Measurements from ENCODE around the gene EIF2S2.

EIF2S2 gene

GRCh38 chr20:34065260-34065659 is 46.8 kb downstream of the EIF2S2 start:
- DNase-seq (ENCODE audit: low read depth in 2 of 2, low spot score in 1 of 2), result no peak

- no peak for DNase-seq (ENCODE audit: low read depth in 2 of 2, low spot score in 1 of 2)
These were observed 47.8 kb downstream of the EIF2S2 start for GRCh38 chr20:34064286-34064685.

GRCh38 chr20:34062570-34063482 is 49.2 kb downstream of the EIF2S2 start:
- no peak for DNase-seq (ENCODE audit: low read depth in 2 of 2, low spot score in 1 of 2)

- no peak for DNase-seq (ENCODE audit: low read depth in 2 of 2, low spot score in 1 of 2)
These were observed 50.3 kb downstream of the EIF2S2 start for GRCh38 chr20:34061695-34062094.

- no peak for DNase-seq (ENCODE audit: low read depth in 2 of 2, low spot score in 1 of 2)
These were observed 51.1 kb downstream of the EIF2S2 start for GRCh38 chr20:34060970-34061369.

GRCh38 chr20:34058831-34059230 is 53.2 kb downstream of the EIF2S2 start:
- no peak for DNase-seq (ENCODE audit: low read depth in 2 of 2, low spot score in 1 of 2)

GRCh38 chr20:34055290-34055689 is 56.8 kb downstream of the EIF2S2 start:
- DNase-seq (ENCODE audit: low read depth in 2 of 2, low spot score in 1 of 2), result no peak

GRCh38 chr20:34052414-34052813 is 59.6 kb downstream of the EIF2S2 start:
- DNase-seq (ENCODE audit: low read depth in 2 of 2, low spot score in 1 of 2), result no peak

- no peak for DNase-seq (ENCODE audit: low read depth in 2 of 2, low spot score in 1 of 2)
These were observed 61.9 kb downstream of the EIF2S2 start for GRCh38 chr20:34049897-34050695.

GRCh38 chr20:34049389-34049788 is 62.7 kb downstream of the EIF2S2 start:
- DNase-seq (ENCODE audit: low read depth in 2 of 2, low spot score in 1 of 2), result no peak

- DNase-seq (ENCODE audit: low read depth in 2 of 2, low spot score in 1 of 2), result no peak
These were observed 64.1 kb downstream of the EIF2S2 start for GRCh38 chr20:34047917-34048316.

GRCh38 chr20:34047010-34047687 is 64.9 kb downstream of the EIF2S2 start:
- no peak for DNase-seq (ENCODE audit: low read depth in 2 of 2, low spot score in 1 of 2)

GRCh38 chr20:34045930-34046725 is 65.9 kb downstream of the EIF2S2 start:
- DNase-seq (ENCODE audit: low read depth in 2 of 2, low spot score in 1 of 2), result no peak

GRCh38 chr20:34045294-34045693 is 66.7 kb downstream of the EIF2S2 start:
- no peak for DNase-seq (ENCODE audit: low read depth in 2 of 2, low spot score in 1 of 2)

- no peak for DNase-seq (ENCODE audit: low read depth in 2 of 2, low spot score in 1 of 2)
These were observed 69.0 kb downstream of the EIF2S2 start for GRCh38 chr20:34043025-34043424.

- no peak for DNase-seq (ENCODE audit: low read depth in 2 of 2, low spot score in 1 of 2)
These were observed 69.8 kb downstream of the EIF2S2 start for GRCh38 chr20:34042262-34042661.

- DNase-seq (ENCODE audit: low read depth in 2 of 2, low spot score in 1 of 2), result no peak
These were observed 70.8 kb downstream of the EIF2S2 start for GRCh38 chr20:34041226-34041625.

- DNase-seq (ENCODE audit: low read depth in 2 of 2, low spot score in 1 of 2), result no peak
These were observed 71.6 kb downstream of the EIF2S2 start for GRCh38 chr20:34040300-34040995.
